Hematopoietic multipotent progenitor cell treated with erythropoietin and hydrocortisone succinate and interleukin-3 and kit ligand, for 8 days (in vitro differentiated cells): ENCODE data around the gene CLVS2.
A peak's percentile ranks its signal among the peaks of the same experiment; 100 is the strongest.

Experiments
- DNase-seq: peaks from one replicate; pipeline ENCODE4 v3.0.0-alpha.2; 2015

Gene CLVS2

GRCh38 chr6:122995921-122996793, at the start of gene CLVS2:
TSS of gene CLVS2 (plus strand) at chr6:122996235. CDS start at chr6:122997778, 1,543 bp downstream.
- no peak for DNase-seq

GRCh38 chr6:122947355-122947754, 48.7 kb upstream of the CLVS2 start:
- DNase-seq: no peak

GRCh38 chr6:122953766-122954165, 42.3 kb upstream of the CLVS2 start:
- no peak for DNase-seq

- no peak for DNase-seq
These were observed 39.7 kb upstream of the CLVS2 start for GRCh38 chr6:122956376-122956775.

GRCh38 chr6:122962000-122962624, 33.9 kb upstream of the CLVS2 start:
- DNase-seq: no peak

GRCh38 chr6:122969999-122970533, 26.0 kb upstream of the CLVS2 start:
- no peak for DNase-seq

GRCh38 chr6:122977180-122977579, 18.9 kb upstream of the CLVS2 start:
- no peak for DNase-seq

GRCh38 chr6:122984393-122984792, 11.6 kb upstream of the CLVS2 start:
- no peak for DNase-seq

- DNase-seq: no peak
These were observed 1.8 kb upstream of the CLVS2 start for GRCh38 chr6:122994256-122994655.

GRCh38 chr6:122996794-122997505, 915 bp downstream of the CLVS2 start:
- no peak for DNase-seq

GRCh38 chr6:122997541-122998150, 1.6 kb downstream of the CLVS2 start:
- no peak for DNase-seq

- DNase-seq: no peak
These were observed 2.5 kb downstream of the CLVS2 start for GRCh38 chr6:122998403-122998975.

- DNase-seq: no peak
These were observed 4.3 kb downstream of the CLVS2 start for GRCh38 chr6:123000244-123000770.

GRCh38 chr6:123001540-123001939, 5.5 kb downstream of the CLVS2 start:
- DNase-seq: no peak

GRCh38 chr6:123007885-123008284, 11.8 kb downstream of the CLVS2 start:
- no peak for DNase-seq

GRCh38 chr6:123009059-123009458, 13.0 kb downstream of the CLVS2 start:
- no peak for DNase-seq

GRCh38 chr6:123014835-123015234, 18.8 kb downstream of the CLVS2 start:
- no peak for DNase-seq

- DNase-seq: no peak
These were observed 20.5 kb downstream of the CLVS2 start for GRCh38 chr6:123016431-123017103.

- no peak for DNase-seq
These were observed 21.2 kb downstream of the CLVS2 start for GRCh38 chr6:123017104-123017682.

GRCh38 chr6:123022975-123023374, 26.9 kb downstream of the CLVS2 start:
- DNase-seq: peak; percentile 1

GRCh38 chr6:123024976-123025375, 28.9 kb downstream of the CLVS2 start:
- DNase-seq: no peak
